Anterior cingulate cortex (tissue), 58 donors: Measurements from ENCODE around the gene CMSS1.

Source experiments
- DNase-seq, 58 donors: peaks; one replicate each; lab custom pipeline; 2025; lab: John Stamatoyannopoulos, UW

CMSS1 gene

GRCh38 chr3:99928771-99929744 lies 111.4 kb downstream of the CMSS1 start:
- no peak for DNase-seq

- peak in 19 of 58 donors; percentile 2 to 77 (median 19) for DNase-seq
Measured at GRCh38 chr3:99929745-99930139, 112.1 kb downstream of the CMSS1 start.

DNA sequence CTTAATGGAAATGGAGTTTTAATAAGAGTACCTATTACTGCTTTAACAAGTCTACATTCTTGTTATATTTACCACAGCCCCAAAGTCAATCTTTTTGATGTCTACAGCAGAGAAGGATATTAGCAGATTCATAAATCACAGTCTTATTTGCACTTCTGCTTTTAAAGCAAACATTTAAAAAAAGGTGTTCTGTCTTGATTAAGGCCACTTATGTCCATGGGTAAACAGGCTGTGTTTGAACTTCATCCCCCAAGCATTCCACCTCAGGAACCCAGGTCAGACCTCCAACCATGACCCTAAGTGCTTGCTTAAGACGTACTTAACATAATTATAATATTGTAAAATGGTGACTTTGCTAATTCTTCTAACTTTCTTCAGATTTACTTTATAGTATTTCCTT lies 113.4 kb downstream of the CMSS1 start:
- DNase-seq = no peak

- no peak for DNase-seq
Measured at GRCh38 chr3:99933971-99934750, 116.5 kb downstream of the CMSS1 start.

DNA sequence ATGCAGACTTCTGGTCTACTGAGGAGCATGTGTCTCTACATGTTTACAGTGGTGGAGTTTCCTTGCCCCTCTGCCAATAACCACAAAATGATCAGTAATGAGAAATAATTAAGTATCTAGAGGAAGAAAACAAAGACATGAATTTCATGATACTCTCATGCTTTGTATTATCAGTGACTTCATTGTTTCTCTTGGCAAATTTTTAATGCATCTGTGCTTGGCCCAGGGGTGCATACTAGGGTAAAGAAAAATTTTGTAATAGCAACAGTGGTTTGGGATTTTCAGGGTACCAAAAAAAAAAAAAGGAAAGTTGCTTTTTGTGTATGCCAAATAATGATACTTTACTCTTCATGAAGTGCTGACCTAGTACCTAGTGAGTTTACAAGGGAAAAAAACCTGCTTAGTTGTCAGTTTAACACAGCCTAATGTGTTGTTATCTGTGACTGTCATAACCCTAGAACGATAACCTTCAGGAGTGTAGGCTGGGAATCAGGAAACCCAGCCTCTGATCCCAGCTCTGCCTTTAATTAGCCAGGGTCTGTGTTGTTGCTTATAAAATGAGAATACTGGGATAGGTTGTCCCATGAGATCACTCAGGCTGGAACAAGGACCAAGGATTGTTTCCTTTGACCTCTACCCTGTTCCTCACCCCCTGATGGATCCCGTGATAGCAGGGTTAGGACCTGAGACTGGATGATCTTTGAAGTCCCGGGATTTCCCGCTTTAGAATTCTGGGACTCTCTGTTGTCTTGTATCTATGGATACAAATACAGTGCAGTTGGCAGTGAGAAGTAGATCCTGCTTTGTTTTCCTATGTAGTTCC lies 117.5 kb downstream of the CMSS1 start:
- DNase-seq = no peak

GRCh38 chr3:99938270-99938911 lies 120.7 kb downstream of the CMSS1 start:
- no peak for DNase-seq

DNA sequence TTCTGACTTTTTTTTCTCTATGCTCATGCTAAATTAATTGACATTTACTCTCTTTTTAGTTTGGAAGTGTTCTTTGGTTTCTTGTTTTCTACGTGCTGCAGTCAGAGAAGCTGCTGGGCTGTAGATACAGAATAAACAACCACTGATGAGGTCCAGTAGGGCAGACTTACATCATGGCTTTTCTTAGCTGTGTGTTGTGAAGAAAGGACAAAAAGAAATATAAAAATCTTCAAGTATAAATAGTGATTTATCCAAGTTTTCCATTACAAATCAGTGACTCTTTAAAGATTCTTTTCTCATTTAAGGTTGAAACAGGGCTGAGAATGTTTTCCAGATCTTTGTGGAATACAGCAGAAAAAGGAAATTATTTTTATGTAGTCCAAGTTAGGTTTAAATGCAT lies 122.2 kb downstream of the CMSS1 start:
- DNase-seq = no peak

DNA sequence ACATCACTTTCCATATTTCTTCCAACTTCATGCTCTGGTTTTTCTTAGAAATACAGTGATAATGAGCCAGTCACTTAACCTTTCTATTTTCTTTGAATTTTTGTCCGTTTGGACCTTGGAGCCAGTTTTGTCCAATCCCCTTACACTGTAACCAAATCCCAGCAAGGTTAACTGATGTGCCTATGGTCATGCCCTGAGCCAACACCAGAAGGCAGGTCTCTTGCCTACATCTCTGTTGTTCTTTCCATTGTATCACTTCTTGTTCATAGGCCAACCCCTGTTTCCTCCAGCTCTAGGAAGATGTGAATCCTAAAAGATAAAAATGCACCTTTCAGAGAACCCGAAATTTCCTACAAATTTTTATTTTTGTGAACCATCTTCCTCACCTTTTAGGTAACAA lies 122.7 kb downstream of the CMSS1 start:
- DNase-seq = no peak

DNA sequence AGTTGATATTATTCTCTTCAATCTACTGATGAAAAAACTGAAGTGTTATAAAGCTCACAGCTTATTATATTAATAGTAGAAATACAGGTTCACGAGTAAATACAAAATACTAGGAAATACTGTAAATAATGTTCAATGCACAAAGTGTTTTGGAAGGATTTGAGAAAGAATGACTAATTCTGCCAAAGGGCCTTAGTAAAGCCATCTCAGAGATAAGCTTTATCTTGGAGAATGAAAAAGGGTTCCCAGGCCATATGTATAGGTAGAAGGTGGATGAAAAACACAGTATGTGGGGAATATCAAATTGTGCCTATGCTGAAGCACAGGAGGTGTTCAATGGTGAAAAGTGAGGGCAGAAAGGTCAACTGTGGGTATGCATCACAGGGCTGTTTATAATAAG lies 123.5 kb downstream of the CMSS1 start:
- DNase-seq = no peak

GRCh38 chr3:99943931-99944761 lies 126.5 kb downstream of the CMSS1 start:
- no peak for DNase-seq

DNA sequence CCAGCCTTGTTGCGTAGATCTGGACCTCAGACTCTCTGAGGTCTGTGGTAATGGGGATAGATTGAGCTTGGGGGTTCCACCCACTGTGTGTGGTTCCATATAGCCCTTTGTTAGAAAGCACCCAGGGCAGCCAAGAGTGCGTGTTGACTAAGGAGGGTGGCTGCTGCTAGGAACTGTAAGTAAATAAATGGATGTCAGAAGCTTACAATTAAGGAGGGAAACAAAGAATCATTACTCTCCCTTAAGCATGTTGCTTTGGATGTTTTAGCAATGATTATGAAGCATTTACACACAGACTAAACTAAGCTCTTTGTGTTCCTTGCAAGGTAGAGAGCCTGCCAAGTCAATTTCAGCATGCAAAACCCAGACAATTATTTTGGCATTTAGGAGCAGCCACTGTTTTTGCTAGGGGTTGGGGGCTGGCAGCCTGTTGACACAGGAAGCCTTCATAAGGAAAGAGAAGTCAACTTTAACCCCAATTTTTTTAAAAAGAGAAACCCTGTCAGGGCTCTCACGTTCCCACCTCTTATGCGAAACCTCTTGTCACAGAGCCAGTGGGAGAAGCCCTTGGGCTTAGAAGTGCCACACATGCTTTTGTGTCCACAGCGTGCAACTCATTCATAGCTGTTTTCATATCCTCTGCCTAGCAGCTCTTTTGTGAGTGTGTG lies 127.8 kb downstream of the CMSS1 start:
- no peak for DNase-seq

DNA sequence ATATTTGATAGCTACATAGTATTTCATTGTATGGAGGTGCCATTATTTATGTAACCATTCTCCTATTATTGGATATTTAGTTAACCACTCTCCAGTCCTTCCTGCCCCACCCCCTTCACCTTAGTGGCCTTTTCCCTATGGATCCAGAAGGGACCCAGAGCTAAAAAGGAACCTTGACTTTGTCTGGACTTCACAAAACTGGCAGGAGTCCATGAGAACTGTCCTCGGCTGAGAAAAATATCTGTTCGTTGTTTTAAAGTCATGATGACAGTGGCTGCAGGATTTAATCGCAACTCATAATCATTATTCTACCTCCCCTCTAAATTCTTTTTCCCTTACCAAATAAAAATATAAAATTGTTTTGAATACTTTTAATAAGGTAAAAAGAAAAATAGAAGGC lies 129.7 kb downstream of the CMSS1 start:
- no peak for DNase-seq

DNA sequence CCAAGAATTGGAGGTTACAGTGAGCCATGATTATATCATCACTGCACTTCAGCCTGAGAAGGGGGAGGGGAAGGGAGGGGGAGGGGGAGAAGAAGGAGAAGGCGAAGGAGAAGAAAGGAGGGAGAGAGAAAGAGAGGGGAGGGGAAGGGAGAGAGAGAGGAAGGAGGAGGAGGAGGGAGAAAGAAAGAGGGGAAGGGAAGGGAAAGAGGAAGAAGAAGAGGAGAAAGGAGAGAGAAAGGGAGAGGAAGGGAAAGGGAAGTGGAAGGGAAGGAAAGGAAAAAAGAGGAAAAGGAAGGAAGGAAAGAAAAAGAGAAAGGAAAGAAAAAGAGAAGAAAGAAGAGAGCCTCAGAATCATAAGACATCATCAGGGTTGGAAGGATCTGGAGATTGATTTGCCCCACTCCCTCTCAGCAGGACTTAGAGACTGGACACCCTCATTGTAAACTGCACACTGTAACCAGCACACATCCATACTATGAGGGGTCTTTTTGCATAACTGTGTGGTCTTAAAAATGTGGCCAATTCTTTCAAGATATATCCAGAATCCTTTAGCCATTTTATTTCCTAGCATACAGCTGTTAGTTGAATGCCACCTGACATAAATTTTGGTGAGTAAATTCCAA lies 130.9 kb downstream of the CMSS1 start:
- no peak for DNase-seq

DNA sequence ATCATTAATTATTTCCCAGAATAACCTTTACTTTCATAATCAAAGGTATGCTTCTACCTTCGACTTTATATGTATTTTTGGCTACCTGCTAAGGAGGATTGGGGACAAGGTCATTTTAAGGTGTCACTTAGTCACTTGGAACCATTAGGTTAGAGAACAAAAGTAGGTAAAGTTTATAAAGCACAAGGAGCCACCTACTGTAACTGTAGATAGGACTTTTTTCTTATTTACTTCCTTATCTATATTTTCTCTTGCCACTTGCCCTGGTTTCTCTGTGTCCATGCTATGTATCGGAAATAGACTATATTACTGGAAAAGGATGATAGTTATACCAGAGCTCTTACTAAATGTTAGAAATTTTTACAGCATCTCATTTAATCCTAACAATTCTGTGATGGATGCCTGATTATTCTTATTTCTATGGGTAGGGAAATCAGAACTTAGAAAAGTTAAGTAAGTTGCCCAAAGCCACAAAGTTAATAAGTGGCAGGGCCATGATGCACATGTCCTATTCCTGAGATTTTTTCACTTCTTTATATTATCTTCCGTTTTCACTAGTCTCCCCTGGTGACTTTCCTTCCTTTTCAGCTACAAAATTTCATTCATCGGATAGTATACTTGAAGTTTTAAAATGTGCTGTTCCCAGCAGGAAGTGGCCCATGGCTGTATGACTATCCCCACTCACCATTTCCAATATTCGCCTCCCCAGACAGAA lies 132.5 kb downstream of the CMSS1 start:
- DNase-seq = no peak

DNA sequence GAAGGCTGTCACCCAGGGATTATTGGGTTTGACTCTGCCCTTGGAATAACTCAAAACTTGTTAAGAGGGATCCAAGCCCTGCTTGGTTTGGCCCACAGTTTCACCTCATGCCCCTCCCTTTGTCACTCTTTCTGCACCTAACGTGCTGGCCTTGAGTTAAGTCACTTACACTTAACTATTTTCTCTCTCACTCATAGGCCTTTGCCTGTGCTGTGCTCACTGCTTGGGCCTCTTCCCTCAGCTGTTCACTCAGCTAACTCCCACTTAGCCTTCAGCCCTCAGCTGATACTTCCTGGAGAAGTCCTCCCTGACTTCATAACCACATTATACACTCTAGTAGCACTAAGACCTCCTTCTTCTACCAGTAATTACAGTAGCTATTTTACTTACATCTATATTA lies 133.3 kb downstream of the CMSS1 start:
- no peak for DNase-seq

DNA sequence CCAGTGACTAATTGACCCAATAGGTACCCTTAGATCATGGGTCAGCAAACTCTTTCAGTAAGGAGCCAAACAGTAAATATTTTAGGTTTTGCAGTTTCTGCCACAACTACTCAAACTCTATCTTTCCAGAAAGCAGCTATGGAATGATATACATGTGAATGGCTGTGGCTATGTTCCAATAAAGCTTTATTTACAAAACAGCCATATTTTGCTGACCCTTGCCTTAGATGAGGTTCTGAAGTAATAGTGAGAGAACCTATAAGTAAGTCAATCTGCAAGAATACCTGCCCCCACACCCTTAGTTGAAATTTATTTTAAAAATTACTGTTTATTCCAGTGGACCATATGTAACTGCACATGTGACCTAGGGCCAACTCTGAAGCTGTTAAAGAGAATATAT lies 134.0 kb downstream of the CMSS1 start:
- no peak for DNase-seq

- no peak for DNase-seq
Measured at GRCh38 chr3:99952306-99952705, 134.6 kb downstream of the CMSS1 start.

- DNase-seq = no peak
Measured at GRCh38 chr3:99953596-99953995, 135.9 kb downstream of the CMSS1 start.
